ENCODE results near the gene CCDC187.
A peak's percentile ranks its signal among the peaks of the same experiment; 100 is the strongest.

CCDC187 gene

GRCh38 chr9:136311051-136312008 is 7.4 kb upstream of the CCDC187 start:
- peak in 1 of 2 experiments; percentile 20 for DNase-seq

DNA sequence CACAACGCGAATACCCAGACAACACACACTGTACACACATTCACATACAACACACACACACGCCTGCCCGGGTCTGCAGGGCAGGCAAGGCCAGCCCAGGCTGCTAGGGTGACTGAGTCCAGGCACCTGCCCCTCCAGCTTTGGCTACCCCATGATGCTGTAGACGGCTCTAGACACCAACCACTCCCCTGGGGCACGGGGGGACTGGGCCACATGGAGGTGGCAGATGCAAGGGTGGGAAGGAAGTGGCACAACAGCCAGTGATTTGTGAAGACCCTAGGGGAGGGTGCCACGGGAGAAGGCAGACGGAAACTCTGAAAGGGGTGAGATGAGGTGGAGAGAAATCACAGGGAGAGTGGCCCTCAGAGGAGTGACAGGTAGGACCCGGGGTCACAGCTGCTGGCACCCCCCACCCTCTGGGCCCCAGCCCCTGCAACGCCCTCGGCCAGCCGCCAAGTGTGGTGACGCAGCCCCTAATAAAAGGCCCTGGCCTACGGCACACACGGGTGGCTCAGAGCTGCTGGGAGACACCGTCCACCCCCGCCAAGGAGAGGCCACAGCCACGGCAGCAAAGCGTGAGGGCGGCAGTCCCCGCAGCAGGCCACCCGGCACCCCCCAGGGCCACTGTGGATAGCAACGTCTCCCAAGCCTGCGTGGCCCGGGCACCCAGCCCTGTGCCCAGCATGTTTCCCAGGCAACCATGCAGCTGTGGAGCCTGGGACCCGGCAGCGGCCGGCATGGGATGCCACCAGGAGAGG is 6.6 kb upstream of the CCDC187 start:
- peak; percentile 60 to 80 for DNase-seq

DNA sequence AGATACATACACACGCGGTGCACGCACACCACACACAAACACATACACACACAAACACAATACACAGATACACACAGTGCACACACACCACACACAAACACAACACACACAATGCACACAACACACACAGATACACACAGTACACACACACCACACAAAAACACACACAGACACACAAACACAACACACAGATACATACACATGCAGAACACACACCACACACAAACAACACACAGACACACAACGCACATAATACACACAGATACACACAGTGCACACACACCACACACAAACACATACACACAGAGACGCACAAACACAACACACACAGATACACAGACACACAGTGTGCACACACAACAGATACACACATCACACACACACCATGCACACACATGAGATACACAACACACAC is 5.9 kb upstream of the CCDC187 start:
- no peak for DNase-seq

- peak; percentile 77 to 88 for DNase-seq
These were observed 5.4 kb upstream of the CCDC187 start for GRCh38 chr9:136309101-136309801.

DNA sequence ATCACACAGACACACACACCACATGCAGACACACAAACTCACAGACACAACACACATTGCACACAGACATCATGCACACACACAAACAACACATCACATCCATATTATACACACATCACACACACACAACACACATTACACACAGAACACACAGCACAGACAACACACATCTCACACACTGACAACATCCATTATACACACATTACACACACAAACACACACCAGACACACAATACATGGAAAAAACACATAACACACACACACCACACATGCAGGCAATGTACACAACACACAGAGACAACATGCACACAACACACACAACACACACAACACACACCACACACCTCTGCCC is 4.8 kb upstream of the CCDC187 start:
- DNase-seq, result no peak

- DNase-seq, result no peak
These were observed 4.3 kb upstream of the CCDC187 start for GRCh38 chr9:136308006-136308701.

- no peak for DNase-seq
These were observed 3.4 kb upstream of the CCDC187 start for GRCh38 chr9:136307215-136307750.

GRCh38 chr9:136306211-136307208 is 2.6 kb upstream of the CCDC187 start:
- DNase-seq, result peak in 1 of 2 experiments; percentile 33

GRCh38 chr9:136305804-136306203 is 1.9 kb upstream of the CCDC187 start:
- no peak for DNase-seq

GRCh38 chr9:136304981-136305380 is 1.1 kb upstream of the CCDC187 start:
- DNase-seq, result no peak

GRCh38 chr9:136304456-136304855 is 562 bp upstream of the CCDC187 start:
- DNase-seq, result no peak

DNA sequence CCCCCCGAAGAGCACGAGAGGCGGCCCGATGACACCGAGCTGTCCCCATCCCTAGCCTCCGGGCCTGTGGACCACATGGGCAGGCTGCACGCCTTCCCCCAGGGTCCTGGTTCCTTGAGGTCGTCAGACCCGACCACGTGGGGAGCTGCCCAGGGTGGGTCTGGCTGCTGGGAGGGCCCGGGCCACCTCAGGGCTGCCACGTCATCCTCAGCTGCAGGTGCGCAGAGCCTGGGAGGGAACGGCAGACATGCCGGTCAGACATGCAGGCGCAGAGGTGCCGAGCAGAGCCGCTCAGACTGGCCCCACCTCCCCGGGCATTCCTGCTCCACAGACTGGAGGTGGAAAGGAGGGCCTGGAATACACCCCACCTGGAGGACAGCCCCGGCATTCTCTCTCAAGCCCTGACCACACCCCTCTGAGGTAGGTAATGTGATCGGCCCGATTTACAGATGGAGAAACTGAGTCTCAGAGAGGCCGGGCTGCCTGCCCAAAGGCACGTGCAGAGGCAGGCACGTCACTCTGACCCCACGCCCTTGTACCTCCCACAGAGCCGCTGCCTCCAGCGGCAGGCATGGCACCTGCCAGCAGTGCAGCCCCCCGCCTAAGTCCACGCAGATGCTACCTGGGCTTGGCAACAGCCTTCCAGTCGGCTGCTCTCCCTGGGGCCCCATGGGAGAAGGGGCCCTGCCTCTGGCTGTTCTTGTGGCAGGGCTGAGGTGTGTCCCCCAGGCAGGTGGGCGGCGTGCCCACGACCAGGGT is 649 bp downstream of the CCDC187 start:
- DNase-seq, result no peak

DNA sequence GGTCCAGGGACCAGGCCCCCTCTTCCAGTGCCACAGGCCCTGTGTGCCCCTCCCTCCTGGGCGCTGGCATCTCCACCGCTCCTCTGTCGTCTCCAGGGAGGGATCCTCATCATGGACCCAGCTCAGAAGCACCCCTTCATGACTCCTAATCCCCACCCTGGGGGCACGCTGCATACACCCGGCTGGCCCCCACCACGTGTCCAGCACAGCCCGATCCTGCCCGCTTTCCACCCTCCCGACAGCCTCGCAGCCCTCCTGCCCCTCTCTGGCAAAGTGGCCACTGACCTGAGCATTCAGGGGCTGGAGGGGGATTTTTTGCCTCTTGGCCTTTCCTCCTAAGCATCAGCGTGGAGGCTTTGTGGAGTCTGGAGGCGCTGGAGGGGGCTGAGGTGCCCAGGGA is 1.4 kb downstream of the CCDC187 start:
- DNase-seq, result no peak

DNA sequence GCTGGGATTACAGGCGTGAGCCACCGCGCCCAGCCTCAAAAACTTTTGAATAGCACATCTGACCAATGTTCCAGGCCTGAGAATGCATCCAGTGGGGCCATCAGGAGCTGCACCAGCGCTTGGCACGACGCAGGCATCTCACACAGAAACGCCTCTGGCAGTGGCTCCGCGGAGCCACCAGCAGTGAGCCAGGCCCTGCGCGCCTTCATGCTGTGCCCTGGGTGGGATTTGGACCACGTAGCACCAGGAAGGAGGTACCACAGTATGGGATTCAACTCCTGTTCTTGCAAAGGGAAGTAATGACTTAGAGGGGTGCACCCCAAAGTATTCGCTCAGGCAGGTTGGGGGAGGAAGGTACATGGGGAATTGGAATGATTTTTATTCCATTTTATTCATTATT is 3.0 kb downstream of the CCDC187 start:
- DNase-seq, result no peak

- DNase-seq, result no peak
These were observed 3.8 kb downstream of the CCDC187 start for GRCh38 chr9:136300016-136300545.

GRCh38 chr9:136299541-136299940 is 4.4 kb downstream of the CCDC187 start:
- DNase-seq, result no peak

- DNase-seq, result no peak
These were observed 4.8 kb downstream of the CCDC187 start for GRCh38 chr9:136299116-136299515.

GRCh38 chr9:136297766-136298735 is 5.8 kb downstream of the CCDC187 start:
- DNase-seq, result no peak
